Measurements from ENCODE around the gene NAGLU. TPM values are rescaled to one million over a fixed set of nuclear protein-coding genes. Genes with fewer than 3 reads are reported as not detected.
A peak's percentile ranks its signal among the peaks of the same experiment; 100 is the strongest.

The NAGLU gene
- total RNA-seq, 1 experiment from 2014 or later: 91.8 TPM

- in situ Hi-C loops (cut with HindIII; ENCODE audit: low pct_unique_long_range_greater_than_20kb, low sequenced_read_pairs): loop anchor here (25.0 kb wide), 1 partner anchor 207 kb away; no protein-coding TSS in a partner anchor
Measured at GRCh38 chr17:42518755-42519545, 17.1 kb upstream of the NAGLU start.

GRCh38 chr17:42519546-42520491 lies 16.2 kb upstream of the NAGLU start:
- in situ Hi-C loops (cut with HindIII; ENCODE audit: low pct_unique_long_range_greater_than_20kb, low sequenced_read_pairs): loop anchor here (25.0 kb wide), 1 partner anchor 208 kb away; no protein-coding TSS in a partner anchor
- DNase-seq (ENCODE audit: low read depth, low spot score): peak; percentile 48

More at GRCh38 chr17:42518755-42519545, 17.1 kb upstream of the NAGLU start:
- no peak for DNase-seq (ENCODE audit: low read depth, low spot score)

- in situ Hi-C loops (cut with HindIII; ENCODE audit: low pct_unique_long_range_greater_than_20kb, low sequenced_read_pairs): loop anchor here (25.0 kb wide), 1 partner anchor 208 kb away; no protein-coding TSS in a partner anchor
- no peak for DNase-seq (ENCODE audit: low read depth, low spot score)
Measured at GRCh38 chr17:42520540-42520951, 15.5 kb upstream of the NAGLU start.

GRCh38 chr17:42521036-42521435 lies 15.0 kb upstream of the NAGLU start:
- in situ Hi-C loops (cut with HindIII; ENCODE audit: low pct_unique_long_range_greater_than_20kb, low sequenced_read_pairs): loop anchor here (25.0 kb wide), 1 partner anchor 209 kb away; no protein-coding TSS in a partner anchor
- no peak for DNase-seq (ENCODE audit: low read depth, low spot score)

GRCh38 chr17:42521666-42522262 lies 14.3 kb upstream of the NAGLU start:
- DNase-seq (ENCODE audit: low read depth, low spot score): no peak
- in situ Hi-C loops (cut with HindIII; ENCODE audit: low pct_unique_long_range_greater_than_20kb, low sequenced_read_pairs): loop anchor here (25.0 kb wide), 1 partner anchor 209 kb away; no protein-coding TSS in a partner anchor

GRCh38 chr17:42522263-42522790 lies 13.7 kb upstream of the NAGLU start:
- no peak for DNase-seq (ENCODE audit: low read depth, low spot score)
- in situ Hi-C loops (cut with HindIII; ENCODE audit: low pct_unique_long_range_greater_than_20kb, low sequenced_read_pairs): loop anchor here (25.0 kb wide), 1 partner anchor 210 kb away; no protein-coding TSS in a partner anchor

GRCh38 chr17:42522798-42523278 lies 13.2 kb upstream of the NAGLU start:
- in situ Hi-C loops (cut with HindIII; ENCODE audit: low pct_unique_long_range_greater_than_20kb, low sequenced_read_pairs): loop anchor here (25.0 kb wide), 1 partner anchor 211 kb away; no protein-coding TSS in a partner anchor
- DNase-seq (ENCODE audit: low read depth, low spot score): no peak

- in situ Hi-C loops (cut with HindIII; ENCODE audit: low pct_unique_long_range_greater_than_20kb, low sequenced_read_pairs): no loop called here
- no peak for DNase-seq (ENCODE audit: low read depth, low spot score)
Measured at GRCh38 chr17:42525221-42525620, 10.8 kb upstream of the NAGLU start.

- no peak for DNase-seq (ENCODE audit: low read depth, low spot score)
- in situ Hi-C loops (cut with HindIII; ENCODE audit: low pct_unique_long_range_greater_than_20kb, low sequenced_read_pairs): no loop called here
Measured at GRCh38 chr17:42526031-42526444, 10.0 kb upstream of the NAGLU start.

GRCh38 chr17:42527932-42528331 lies 8.1 kb upstream of the NAGLU start:
- no peak for DNase-seq (ENCODE audit: low read depth, low spot score)
- in situ Hi-C loops (cut with HindIII; ENCODE audit: low pct_unique_long_range_greater_than_20kb, low sequenced_read_pairs): no loop called here

GRCh38 chr17:42529061-42529460 lies 7.0 kb upstream of the NAGLU start:
- DNase-seq (ENCODE audit: low read depth, low spot score): no peak
- in situ Hi-C loops (cut with HindIII; ENCODE audit: low pct_unique_long_range_greater_than_20kb, low sequenced_read_pairs): no loop called here

- no peak for DNase-seq (ENCODE audit: low read depth, low spot score)
- in situ Hi-C loops (cut with HindIII; ENCODE audit: low pct_unique_long_range_greater_than_20kb, low sequenced_read_pairs): no loop called here
Measured at GRCh38 chr17:42530952-42531454, 5.0 kb upstream of the NAGLU start.

GRCh38 chr17:42531455-42532354 lies 4.3 kb upstream of the NAGLU start:
- peak; percentile 50 for DNase-seq (ENCODE audit: low read depth, low spot score)
- in situ Hi-C loops (cut with HindIII; ENCODE audit: low pct_unique_long_range_greater_than_20kb, low sequenced_read_pairs): no loop called here

- DNase-seq (ENCODE audit: low read depth, low spot score): peak; percentile 36
- in situ Hi-C loops (cut with HindIII; ENCODE audit: low pct_unique_long_range_greater_than_20kb, low sequenced_read_pairs): no loop called here
Measured at GRCh38 chr17:42535155-42536047, 640 bp upstream of the NAGLU start.
